Measurements from ENCODE around the gene TH. TPM values are rescaled to one million over a fixed set of nuclear protein-coding genes. Genes with fewer than 3 reads are reported as not detected.

The TH gene
- total RNA-seq, 2 experiments from 2014 or later, result not detected

DNA sequence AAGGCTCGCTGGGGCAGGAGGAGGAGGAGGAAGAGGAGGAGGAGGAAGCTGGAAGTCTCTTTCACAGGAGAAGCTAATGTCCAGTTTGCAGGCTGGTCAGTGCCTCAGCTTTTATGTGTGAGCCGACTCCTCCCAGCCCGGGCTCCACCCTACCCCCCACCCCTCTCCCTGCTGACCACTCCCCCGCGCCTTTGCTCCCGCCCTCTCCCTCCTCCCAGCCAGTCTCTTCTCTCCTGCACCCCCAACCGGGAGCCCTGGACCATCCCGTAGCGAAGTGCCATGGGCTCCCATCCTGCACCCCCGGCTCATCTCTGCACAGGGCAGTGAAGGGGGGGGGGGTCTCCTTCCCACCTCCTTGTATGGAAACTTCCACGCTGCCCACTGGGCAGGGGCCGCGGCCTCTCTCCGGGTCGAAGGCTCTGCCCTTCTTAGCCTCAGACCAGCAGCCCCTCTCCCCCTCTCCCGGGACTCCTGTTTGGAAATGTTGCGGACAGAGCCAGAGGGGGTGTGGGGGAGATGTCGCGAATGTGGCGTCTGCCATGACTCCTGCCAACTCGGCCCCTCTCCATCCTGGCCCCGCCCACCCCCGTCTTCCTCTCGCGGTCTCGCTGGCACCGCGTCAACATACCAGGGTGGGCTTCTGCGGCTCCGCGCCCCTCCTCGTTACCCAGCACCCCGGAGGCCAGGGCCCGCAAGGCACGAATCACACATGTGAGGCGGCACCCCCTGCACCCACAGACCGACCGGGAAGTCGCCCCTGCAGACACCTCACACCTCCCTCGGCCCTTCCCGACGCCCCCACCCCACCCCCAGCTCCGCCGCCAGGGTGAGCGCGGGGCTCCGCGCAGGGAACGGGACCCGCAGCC lies 34.2 kb downstream of the TH start:
- BruUV-seq (replicated peaks), result no TSS peak
- Histone ChIP-seq H3K9me2 (ENCODE audit: insufficient read depth, low read length) (no peaks in the 10 kb centered on the region), H3K4me3 (ENCODE audit: low read depth, low read length, poor library complexity, severe bottlenecking) (no peak overlapping the region), H2AFZ (ENCODE audit: low read length) (no peak overlapping the region), H4K20me1 (ENCODE audit: insufficient read depth, low read length) (no peaks in the 10 kb centered on the region), H3K4me2 (ENCODE audit: low read length) (no peak overlapping the region), H3K79me2 (ENCODE audit: insufficient read depth, low read depth, low read length) (no peaks in the 10 kb centered on the region), H3K4me1 (ENCODE audit: insufficient read depth, low read length, poor library complexity, severe bottlenecking) (no peaks in the 10 kb centered on the region), H3K36me3 (ENCODE audit: insufficient read depth, low read length) (no peaks in the 10 kb centered on the region), H3K9me3 (ENCODE audit: low read length) (no peaks in the 10 kb centered on the region), H3K27ac (ENCODE audit: low read depth, low read length, poor library complexity, severe bottlenecking) (no peak overlapping the region)
- ChIA-PET POLR2A (no interaction called here), CTCF (ENCODE audit: unreplicated experiment) (no interaction called here)
- TF ChIP-seq, protein P1, sequence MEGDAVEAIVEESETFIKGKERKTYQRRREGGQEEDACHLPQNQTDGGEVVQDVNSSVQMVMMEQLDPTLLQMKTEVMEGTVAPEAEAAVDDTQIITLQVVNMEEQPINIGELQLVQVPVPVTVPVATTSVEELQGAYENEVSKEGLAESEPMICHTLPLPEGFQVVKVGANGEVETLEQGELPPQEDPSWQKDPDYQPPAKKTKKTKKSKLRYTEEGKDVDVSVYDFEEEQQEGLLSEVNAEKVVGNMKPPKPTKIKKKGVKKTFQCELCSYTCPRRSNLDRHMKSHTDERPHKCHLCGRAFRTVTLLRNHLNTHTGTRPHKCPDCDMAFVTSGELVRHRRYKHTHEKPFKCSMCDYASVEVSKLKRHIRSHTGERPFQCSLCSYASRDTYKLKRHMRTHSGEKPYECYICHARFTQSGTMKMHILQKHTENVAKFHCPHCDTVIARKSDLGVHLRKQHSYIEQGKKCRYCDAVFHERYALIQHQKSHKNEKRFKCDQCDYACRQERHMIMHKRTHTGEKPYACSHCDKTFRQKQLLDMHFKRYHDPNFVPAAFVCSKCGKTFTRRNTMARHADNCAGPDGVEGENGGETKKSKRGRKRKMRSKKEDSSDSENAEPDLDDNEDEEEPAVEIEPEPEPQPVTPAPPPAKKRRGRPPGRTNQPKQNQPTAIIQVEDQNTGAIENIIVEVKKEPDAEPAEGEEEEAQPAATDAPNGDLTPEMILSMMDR (conservative IDR thresholded peaks at IDR 0.05; ENCODE audit: low read length), result no peak
- TF ChIP-seq EZH2phosphoT487 (IDR thresholded peaks at IDR 0.05; ENCODE audit: borderline replicate concordance, low read depth, low read length), result no peak
- no peak for DNase-seq (ENCODE audit: low spot score)
- intact Hi-C loops (cut with micrococcal nuclease; ENCODE audit: unreplicated experiment), result no loop called here

DNA sequence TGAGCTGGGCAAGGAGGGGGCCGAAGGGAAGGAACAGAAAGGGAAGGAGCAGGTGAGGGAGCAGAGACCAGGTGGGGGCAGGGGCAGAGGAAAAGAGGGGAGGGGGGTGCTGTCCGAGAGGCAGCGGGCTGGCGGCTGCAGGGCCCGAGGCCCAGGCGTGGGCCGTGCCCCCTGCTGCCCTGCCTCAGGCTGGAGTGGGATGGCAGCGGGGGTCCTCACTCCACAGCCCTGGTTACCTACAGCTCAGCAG lies 34.7 kb downstream of the TH start:
- H3K9me2 ChIP-seq (ENCODE audit: insufficient read depth, low read length), result no peaks in the 10 kb centered on the region
- H3K9me3 ChIP-seq (ENCODE audit: low read length), result no peaks in the 10 kb centered on the region
- no peak for TF ChIP-seq EZH2phosphoT487 (IDR thresholded peaks at IDR 0.05; ENCODE audit: borderline replicate concordance, low read depth, low read length)
- TF ChIP-seq, protein P1 (conservative IDR thresholded peaks at IDR 0.05; ENCODE audit: low read length), result no peak
- intact Hi-C loops (cut with micrococcal nuclease; ENCODE audit: unreplicated experiment), result no loop called here
- no TSS peak for BruUV-seq (replicated peaks)
- H2AFZ ChIP-seq (ENCODE audit: low read length), result no peak overlapping the region
- H3K4me2 ChIP-seq (ENCODE audit: low read length), result no peak overlapping the region
- DNase-seq (ENCODE audit: low spot score), result no peak
- H3K36me3 ChIP-seq (ENCODE audit: insufficient read depth, low read length), result no peaks in the 10 kb centered on the region
- no peak overlapping the region for H3K27ac ChIP-seq (ENCODE audit: low read depth, low read length, poor library complexity, severe bottlenecking)
- no peak overlapping the region for H3K4me3 ChIP-seq (ENCODE audit: low read depth, low read length, poor library complexity, severe bottlenecking)
- no peaks in the 10 kb centered on the region for H3K4me1 ChIP-seq (ENCODE audit: insufficient read depth, low read length, poor library complexity, severe bottlenecking)
- ChIA-PET CTCF (ENCODE audit: unreplicated experiment) (no interaction called here), POLR2A (no interaction called here)
- H3K79me2 ChIP-seq (ENCODE audit: insufficient read depth, low read depth, low read length), result no peaks in the 10 kb centered on the region
- no peaks in the 10 kb centered on the region for H4K20me1 ChIP-seq (ENCODE audit: insufficient read depth, low read length)

DNA sequence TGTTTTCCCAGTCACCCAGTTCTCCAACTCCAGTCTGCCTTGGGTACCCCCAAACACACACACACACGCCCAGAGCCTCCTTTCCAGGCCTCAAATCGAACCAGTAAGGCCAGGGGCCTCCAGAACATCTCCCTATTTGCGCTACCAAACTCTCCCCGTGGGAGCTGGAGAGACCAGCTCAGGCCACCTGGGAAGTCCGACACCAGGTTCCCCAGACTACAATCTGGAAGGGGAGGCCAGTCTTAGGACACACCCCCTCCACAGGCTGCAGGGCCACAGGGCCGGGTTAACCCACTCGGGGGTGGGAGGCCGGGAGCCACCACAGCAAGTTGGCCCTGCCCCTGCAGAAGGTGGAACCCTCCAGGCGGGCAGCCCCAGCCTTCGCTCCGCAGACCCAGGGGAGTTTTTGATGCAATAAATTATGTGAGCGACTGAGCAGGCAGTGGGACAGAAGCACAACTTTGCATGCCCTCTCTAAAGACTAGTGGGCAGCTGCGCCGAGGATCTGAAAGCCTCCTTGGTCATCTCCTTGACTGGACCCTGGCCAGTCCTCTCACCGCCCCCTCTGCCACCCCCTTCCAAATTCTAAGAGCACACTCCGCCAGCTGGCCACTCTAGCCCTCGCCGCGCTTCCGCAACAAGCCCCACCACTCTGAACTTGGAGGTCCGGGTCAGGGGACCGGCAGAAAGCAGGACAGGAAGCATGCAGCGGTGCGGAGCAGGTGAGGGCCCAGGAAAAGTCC lies 35.2 kb downstream of the TH start:
- H3K9me2 ChIP-seq (ENCODE audit: insufficient read depth, low read length), result no peaks in the 10 kb centered on the region
- no peak overlapping the region for H3K4me2 ChIP-seq (ENCODE audit: low read length)
- no peak overlapping the region for H3K4me3 ChIP-seq (ENCODE audit: low read depth, low read length, poor library complexity, severe bottlenecking)
- H3K36me3 ChIP-seq (ENCODE audit: insufficient read depth, low read length), result no peaks in the 10 kb centered on the region
- H3K9me3 ChIP-seq (ENCODE audit: low read length), result no peaks in the 10 kb centered on the region
- intact Hi-C loops (cut with micrococcal nuclease; ENCODE audit: unreplicated experiment), result no loop called here
- ChIA-PET POLR2A (no interaction called here), CTCF (ENCODE audit: unreplicated experiment) (no interaction called here)
- BruUV-seq (replicated peaks), result no TSS peak
- H4K20me1 ChIP-seq (ENCODE audit: insufficient read depth, low read length), result no peaks in the 10 kb centered on the region
- no peak for TF ChIP-seq EZH2phosphoT487 (IDR thresholded peaks at IDR 0.05; ENCODE audit: borderline replicate concordance, low read depth, low read length)
- TF ChIP-seq, protein P1 (conservative IDR thresholded peaks at IDR 0.05; ENCODE audit: low read length), result no peak
- H3K27ac ChIP-seq (ENCODE audit: low read depth, low read length, poor library complexity, severe bottlenecking), result no peak overlapping the region
- no peaks in the 10 kb centered on the region for H3K79me2 ChIP-seq (ENCODE audit: insufficient read depth, low read depth, low read length)
- DNase-seq (ENCODE audit: low spot score), result no peak
- H3K4me1 ChIP-seq (ENCODE audit: insufficient read depth, low read length, poor library complexity, severe bottlenecking), result no peaks in the 10 kb centered on the region
- H2AFZ ChIP-seq (ENCODE audit: low read length), result no peak overlapping the region

Measured in OCI-LY7 (cell line).